Measurements from ENCODE around the gene ZNF836. TPM values are rescaled to one million over a fixed set of nuclear protein-coding genes. Genes with fewer than 3 reads are reported as not detected.

Gene ZNF836
- polyA plus RNA-seq, 1 experiment: 3.7 TPM

- peak overlapping the region; percentile 87 for H3K27ac ChIP-seq (ENCODE audit: low read depth, low read length)
- ChIA-PET CTCF (interaction anchor here (0.6 to 4.3 kb wide), 5 partner anchors 9 to 99 kb away, joined by 3 to 37 read pairs (median 3); partner anchors contain the start of gene ZNF432), POLR2A (interaction anchor here (1.9 kb wide), 1 partner anchor 51 kb away, joined by 5 read pairs; the partner anchor contains the start of gene PPP2R1A)
- TF ChIP-seq, protein P1, sequence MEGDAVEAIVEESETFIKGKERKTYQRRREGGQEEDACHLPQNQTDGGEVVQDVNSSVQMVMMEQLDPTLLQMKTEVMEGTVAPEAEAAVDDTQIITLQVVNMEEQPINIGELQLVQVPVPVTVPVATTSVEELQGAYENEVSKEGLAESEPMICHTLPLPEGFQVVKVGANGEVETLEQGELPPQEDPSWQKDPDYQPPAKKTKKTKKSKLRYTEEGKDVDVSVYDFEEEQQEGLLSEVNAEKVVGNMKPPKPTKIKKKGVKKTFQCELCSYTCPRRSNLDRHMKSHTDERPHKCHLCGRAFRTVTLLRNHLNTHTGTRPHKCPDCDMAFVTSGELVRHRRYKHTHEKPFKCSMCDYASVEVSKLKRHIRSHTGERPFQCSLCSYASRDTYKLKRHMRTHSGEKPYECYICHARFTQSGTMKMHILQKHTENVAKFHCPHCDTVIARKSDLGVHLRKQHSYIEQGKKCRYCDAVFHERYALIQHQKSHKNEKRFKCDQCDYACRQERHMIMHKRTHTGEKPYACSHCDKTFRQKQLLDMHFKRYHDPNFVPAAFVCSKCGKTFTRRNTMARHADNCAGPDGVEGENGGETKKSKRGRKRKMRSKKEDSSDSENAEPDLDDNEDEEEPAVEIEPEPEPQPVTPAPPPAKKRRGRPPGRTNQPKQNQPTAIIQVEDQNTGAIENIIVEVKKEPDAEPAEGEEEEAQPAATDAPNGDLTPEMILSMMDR (IDR thresholded peaks at IDR 0.05; ENCODE audit: low read depth, low read length): no peak
- H3K4me3 ChIP-seq (ENCODE audit: low read depth, low read length): peak overlapping the region; percentile 75
- H3K27me3 ChIP-seq (ENCODE audit: control insufficient read depth, insufficient read depth, low read length): no peaks in the 10 kb centered on the region
- DNase-seq (ENCODE audit: low read depth, low spot score): no peak
- H3K9me3 ChIP-seq (ENCODE audit: control insufficient read depth, insufficient read depth, low read length): peaks cover 40% of the 10 kb centered on the region
Observed at GRCh38 chr19:52138983-52139251, 32.5 kb downstream of the ZNF836 start.

DNA sequence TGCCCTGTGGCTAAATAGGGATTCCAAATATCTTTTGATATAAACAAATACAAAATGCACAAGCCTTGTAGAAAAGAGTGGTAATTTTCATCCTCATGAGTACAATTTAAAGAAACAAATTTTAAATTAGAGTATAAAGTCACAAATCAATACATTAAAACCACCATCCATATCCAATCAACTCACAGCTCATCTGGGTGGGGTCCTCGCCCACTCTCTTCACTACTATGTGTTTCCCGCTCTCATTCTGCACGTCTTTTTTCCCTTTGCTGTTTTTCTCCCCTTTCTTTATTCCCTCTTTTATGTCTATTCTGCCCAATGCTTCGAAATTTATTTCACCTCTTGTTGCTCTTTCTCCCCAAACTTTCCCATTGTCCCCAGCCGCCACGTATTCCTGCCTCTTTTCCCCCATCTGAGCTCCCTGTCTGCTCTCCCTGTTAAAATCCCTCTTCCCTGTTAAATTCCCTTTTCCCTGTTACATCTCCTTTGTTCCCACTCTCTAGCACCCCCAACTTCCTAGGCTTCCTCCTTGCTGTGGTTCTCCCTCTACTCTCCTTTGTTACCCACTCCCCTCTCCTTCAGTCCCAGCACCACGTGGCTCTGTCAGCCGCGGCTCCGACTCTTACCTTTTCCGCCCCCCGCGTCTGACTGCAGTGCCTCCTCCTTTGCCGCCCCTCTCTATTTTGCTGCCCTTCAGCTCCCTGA lies 33.0 kb downstream of the ZNF836 start:
- peak overlapping the region; percentile 75 for H3K4me3 ChIP-seq (ENCODE audit: low read depth, low read length)
- peaks cover 45% of the 10 kb centered on the region for H3K9me3 ChIP-seq (ENCODE audit: control insufficient read depth, insufficient read depth, low read length)
- H3K27me3 ChIP-seq (ENCODE audit: control insufficient read depth, insufficient read depth, low read length): no peaks in the 10 kb centered on the region
- H3K27ac ChIP-seq (ENCODE audit: low read depth, low read length): peak overlapping the region; percentile 87
- TF ChIP-seq, protein P1 (IDR thresholded peaks at IDR 0.05; ENCODE audit: low read depth, low read length): no peak
- POLR2A ChIA-PET: interaction anchor here (1.9 kb wide), 1 partner anchor 51 kb away, joined by 5 read pairs; the partner anchor contains the start of gene PPP2R1A
- no peak for DNase-seq (ENCODE audit: low read depth, low spot score)
- CTCF ChIA-PET: interaction anchor here (0.6 to 4.3 kb wide), 5 partner anchors 9 to 99 kb away, joined by 3 to 37 read pairs (median 3); partner anchors contain the start of gene ZNF432

GRCh38 chr19:52120286-52120685 lies 51.1 kb downstream of the ZNF836 start:
- TF ChIP-seq, protein P1 (IDR thresholded peaks at IDR 0.05; ENCODE audit: low read depth, low read length): no peak
- Histone ChIP-seq H3K27ac (ENCODE audit: low read depth, low read length) (no peak overlapping the region), H3K9me3 (ENCODE audit: control insufficient read depth, insufficient read depth, low read length) (peaks cover 55% of the 10 kb centered on the region), H3K27me3 (ENCODE audit: control insufficient read depth, insufficient read depth, low read length) (no peaks in the 10 kb centered on the region), H3K4me3 (ENCODE audit: low read depth, low read length) (no peak overlapping the region)
- no peak for DNase-seq (ENCODE audit: low read depth, low spot score)
- ChIA-PET POLR2A (no interaction called here), CTCF (no interaction called here)

DNA sequence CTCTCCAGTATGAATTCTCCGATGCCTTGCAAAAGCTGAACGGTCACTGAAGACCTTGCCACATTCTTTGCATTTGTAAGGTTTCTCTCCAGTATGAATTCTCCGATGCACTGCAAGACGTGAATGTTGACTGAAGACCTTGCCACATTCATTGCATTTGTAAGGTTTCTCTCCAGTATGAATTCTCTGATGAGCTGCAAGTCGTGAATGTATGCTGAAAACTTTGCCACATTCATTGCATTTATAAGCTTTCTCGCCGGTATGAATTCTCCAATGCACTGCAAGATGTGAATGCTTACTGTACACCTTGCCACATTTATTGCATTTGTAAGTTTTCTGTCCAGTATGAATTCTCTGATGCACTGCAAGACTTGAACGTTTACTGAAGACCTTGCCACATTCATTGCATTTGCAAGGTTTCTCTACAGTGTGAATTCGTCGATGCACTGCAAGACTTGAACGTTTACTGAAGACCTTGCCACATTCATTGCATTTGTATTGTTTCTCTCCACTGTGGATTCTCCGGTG lies 55.8 kb downstream of the ZNF836 start:
- peaks cover 52% of the 10 kb centered on the region for H3K9me3 ChIP-seq (ENCODE audit: control insufficient read depth, insufficient read depth, low read length)
- ChIA-PET CTCF (no interaction called here), POLR2A (no interaction called here)
- no peak overlapping the region for H3K27ac ChIP-seq (ENCODE audit: low read depth, low read length)
- TF ChIP-seq, protein P1 (IDR thresholded peaks at IDR 0.05; ENCODE audit: low read depth, low read length): no peak
- H3K4me3 ChIP-seq (ENCODE audit: low read depth, low read length): no peak overlapping the region
- H3K27me3 ChIP-seq (ENCODE audit: control insufficient read depth, insufficient read depth, low read length): no peaks in the 10 kb centered on the region
- no peak for DNase-seq (ENCODE audit: low read depth, low spot score)

GRCh38 chr19:52114691-52115090 lies 56.7 kb downstream of the ZNF836 start:
- no peak overlapping the region for H3K27ac ChIP-seq (ENCODE audit: low read depth, low read length)
- CTCF ChIA-PET: no interaction called here
- no peaks in the 10 kb centered on the region for H3K27me3 ChIP-seq (ENCODE audit: control insufficient read depth, insufficient read depth, low read length)
- POLR2A ChIA-PET: no interaction called here
- no peak for DNase-seq (ENCODE audit: low read depth, low spot score)
- TF ChIP-seq, protein P1 (IDR thresholded peaks at IDR 0.05; ENCODE audit: low read depth, low read length): no peak
- peaks cover 55% of the 10 kb centered on the region for H3K9me3 ChIP-seq (ENCODE audit: control insufficient read depth, insufficient read depth, low read length)
- no peak overlapping the region for H3K4me3 ChIP-seq (ENCODE audit: low read depth, low read length)

Measured in AG04450 (cell line).